Activated gamma-delta T cell treated with Interleukin-2 at 50 U/mL for 16 hours (primary cell): ENCODE results near the gene ACTL8.

Experiments used
- DNase-seq: peaks from one replicate; pipeline ENCODE4 v3.0.0-alpha.2; 2020

ACTL8 gene

DNA sequence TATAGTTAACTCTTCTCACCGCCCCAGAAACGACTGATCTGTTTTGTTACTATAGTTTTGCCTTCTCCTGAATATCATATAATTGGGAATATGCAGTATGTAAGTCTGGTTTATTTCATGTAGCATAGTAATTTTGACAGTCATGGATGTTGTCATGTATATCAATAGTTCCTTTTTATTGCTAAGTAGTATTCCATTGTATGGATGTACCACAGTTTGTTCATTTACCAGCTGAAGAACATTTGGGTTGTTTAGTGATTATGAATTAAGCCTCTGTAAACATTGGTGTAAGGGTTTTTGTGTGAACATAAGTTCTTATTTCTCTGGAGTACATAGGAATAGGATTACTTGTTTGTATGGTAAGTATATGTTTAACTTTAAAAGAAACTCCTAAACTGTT is 55.5 kb downstream of the ACTL8 start:
- DNase-seq: no peak

DNA sequence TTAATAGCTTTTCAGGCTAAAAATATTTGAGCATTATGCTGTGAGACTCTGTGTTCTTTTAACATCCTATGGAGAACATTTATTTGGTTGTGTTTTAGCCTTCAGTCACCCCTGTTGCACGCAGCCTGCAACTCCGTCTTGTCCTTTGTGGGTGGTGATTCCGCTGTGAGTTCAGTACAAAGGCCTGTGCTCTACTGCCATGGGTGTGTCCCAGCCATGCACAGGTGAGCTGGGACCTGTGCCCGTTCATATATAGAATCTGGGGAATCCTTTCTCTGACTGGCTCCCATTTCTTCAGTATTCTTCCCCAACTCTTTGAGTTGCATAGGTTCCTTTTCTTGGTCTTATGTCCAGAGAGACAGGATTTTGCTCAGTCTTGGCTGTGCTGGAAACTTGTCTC is 61.4 kb downstream of the ACTL8 start:
- no peak for DNase-seq

DNA sequence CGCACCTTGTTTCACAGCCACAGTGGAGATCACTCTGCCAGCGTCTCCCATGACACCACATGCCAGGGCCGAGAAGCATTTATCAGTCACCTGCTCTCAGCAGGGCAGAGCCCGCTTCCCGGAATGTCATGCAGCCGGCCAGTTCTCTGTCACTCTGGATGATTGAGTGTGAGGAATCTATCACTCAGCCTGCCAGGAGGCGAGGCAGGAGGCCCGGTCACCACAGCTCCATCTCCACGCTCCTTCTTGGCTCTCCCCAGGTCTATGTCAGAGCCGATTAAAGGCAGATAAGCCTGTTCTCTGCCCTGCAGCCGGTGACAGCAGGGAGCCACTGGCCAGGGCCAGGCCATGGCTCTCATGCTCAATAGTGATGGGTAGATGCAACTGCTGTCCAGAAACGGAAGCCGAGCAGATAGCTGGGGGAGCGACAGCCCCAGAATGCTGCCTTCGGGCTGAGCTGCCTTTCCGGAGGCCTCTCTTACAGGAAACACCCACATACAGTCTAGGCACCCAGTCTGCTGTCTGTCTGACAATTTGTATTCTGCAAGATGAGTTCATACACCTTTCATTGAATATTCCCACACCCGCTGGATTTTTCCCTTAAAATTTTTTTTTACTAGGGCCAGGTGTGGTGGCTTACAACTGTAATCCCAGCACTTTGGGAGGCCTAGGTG is 64.1 kb downstream of the ACTL8 start:
- DNase-seq: no peak

DNA sequence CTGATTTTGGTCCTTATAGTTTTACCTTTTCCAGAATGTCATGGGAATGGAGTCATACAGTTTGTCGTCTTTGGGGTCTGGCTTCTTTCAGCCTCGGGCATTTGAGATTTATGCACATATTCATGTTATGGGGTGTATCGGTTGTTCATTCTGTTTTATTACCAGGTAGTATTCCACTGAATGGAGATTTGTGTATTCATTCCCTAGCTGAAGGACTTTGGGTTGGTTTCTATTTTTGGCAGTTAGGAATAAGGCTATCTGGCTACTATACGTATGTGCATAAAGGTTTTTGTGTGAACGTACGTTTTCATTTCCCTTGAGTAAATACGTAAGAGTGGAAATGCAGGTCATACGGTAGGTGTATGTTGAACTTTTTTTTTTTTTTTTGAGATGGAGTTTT is 65.1 kb downstream of the ACTL8 start:
- no peak for DNase-seq

DNA sequence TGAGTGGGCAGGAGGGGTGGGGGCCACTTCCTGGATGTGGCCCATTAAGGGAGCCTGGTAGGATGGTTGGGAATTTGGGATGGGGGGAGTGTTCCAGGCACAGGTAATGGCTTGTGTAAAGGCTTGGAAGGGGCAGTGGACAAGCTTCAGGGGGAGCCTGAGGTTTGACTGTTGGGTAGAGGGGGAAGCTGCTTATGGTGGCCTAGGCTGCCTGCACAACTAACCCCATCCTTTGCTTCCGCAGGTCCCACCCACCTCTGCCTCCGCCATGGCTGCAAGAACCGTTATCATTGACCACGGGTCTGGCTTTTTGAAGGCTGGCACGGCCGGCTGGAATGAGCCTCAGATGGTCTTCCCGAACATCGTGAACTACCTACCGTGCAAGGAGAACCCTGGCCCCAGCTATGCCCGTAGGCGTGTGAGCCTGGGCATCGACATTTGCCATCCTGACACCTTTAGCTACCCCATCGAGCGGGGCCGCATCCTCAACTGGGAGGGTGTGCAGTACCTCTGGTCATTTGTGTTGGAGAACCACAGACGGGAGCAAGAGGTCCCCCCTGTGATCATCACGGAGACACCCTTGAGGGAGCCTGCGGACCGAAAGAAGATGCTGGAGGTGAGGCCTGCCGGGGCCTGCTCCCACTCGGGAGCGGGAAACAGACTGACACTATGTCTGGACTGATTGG is 67.8 kb downstream of the ACTL8 start:
- no peak for DNase-seq

DNA sequence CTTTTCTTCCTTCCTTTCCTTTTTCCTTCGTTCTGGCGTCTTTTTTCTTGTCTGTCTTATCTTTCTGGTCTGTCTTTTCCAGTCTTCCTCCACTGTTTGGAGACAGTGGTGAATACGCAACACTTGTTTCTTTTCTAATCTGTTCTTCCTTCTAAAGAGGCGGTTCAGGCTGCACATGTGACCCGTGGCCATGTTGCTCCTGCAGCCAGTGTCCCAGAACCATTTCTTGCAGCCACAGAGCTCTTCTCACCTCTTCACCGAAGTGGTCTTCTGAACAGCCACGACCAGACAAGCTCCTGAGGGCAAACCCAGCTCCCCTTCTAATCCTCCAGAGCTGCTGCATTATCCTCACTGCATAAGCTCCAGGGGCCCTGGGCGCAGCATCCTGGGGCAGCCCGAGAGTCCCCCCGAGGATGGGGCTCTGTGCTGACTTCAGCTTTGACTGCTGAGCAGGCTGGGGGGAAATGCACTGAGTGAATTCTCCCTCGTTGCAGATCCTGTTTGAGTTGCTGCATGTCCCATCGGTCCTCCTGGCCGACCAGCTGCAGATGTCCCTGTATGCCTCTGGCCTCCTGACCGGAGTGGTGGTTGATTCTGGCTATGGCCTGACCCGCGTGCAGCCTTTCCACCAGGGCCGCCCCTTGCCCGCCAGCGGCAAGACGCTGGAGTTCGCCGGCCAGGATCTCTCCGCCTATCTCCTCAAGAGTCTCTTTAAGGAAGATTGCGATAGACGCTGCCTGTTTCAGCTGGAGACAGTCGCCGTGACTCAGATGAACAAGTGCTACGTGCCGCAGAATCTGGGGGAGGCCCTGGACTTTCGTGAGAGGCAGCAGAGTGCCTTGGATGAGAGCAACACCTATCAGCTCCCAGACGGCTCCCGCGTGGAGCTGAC is 70.4 kb downstream of the ACTL8 start:
- DNase-seq: no peak

DNA sequence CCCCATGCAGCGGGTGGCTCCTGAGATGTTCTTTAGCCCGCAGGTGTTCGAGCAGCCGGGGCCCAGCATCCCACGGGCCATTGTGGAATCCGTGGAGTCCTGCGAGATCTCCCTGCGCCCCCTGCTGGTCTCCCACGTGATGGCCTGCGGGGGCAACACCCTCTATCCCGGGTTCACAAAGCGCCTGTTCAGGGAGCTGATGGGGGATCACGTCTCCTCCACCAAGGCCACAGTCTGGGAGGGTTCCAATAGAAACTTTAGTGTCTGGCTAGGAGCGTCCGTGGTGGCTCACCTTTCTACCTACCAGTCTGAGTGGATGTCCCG is 71.0 kb downstream of the ACTL8 start:
- no peak for DNase-seq

DNA sequence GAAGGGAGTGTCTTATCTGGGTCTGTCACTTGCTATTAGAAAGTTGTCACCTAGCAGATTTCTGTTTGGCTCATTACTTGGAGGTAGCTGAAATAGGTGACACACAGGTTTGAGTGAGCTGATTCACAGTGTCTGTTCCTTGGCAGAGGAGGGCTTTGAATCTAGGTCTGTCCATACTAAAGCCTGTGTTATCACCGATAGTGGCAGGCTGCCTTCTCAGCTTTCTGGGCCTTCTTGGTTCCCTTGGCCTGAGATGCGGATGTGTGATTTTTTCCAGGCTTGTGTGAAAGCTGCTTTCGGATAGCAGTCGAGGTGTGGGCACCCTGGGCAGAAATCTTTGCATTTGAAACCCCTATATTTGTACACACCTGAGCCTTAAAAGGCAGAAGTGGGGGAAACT is 73.9 kb downstream of the ACTL8 start:
- DNase-seq: no peak

DNA sequence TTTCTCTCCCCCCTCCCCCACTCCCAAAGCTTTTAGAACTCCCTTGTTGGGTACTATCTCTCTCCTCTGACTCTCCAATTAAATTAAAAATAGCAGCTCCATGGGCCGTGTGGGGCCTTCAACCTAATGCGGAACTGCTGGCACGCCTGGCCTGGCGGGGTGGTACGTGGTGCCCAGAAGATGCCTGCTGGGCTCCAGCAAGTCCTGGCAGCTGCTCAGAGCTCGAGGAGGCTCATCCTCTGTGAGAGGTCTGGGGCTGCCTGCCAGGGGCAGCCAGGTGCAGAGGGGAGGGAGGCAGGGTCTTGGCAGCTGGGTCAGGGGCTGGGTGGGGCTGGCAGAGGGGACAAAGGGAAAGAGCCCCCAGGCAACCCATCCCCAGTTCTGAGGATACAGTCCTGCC is 74.4 kb downstream of the ACTL8 start:
- DNase-seq: no peak

DNA sequence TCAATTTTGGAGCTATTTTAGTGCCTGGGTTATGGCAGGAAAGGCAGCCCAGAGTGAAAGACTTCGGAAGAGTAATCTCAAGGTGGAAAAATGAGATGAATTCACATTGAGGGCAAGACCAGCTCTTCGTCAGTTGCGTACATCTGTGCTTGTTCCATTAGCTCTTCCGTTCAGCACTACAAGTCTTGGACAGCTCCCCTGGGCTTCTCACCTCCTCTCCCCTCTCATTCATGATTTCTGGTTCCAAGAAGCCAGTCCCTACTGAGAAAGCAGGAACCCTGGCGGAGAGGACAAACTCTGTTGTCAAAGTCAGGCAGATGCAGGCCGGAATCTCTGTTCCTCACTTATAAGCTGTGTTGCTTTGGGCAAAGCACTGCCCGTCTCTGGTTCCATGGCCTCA is 76.5 kb downstream of the ACTL8 start:
- DNase-seq: no peak

DNA sequence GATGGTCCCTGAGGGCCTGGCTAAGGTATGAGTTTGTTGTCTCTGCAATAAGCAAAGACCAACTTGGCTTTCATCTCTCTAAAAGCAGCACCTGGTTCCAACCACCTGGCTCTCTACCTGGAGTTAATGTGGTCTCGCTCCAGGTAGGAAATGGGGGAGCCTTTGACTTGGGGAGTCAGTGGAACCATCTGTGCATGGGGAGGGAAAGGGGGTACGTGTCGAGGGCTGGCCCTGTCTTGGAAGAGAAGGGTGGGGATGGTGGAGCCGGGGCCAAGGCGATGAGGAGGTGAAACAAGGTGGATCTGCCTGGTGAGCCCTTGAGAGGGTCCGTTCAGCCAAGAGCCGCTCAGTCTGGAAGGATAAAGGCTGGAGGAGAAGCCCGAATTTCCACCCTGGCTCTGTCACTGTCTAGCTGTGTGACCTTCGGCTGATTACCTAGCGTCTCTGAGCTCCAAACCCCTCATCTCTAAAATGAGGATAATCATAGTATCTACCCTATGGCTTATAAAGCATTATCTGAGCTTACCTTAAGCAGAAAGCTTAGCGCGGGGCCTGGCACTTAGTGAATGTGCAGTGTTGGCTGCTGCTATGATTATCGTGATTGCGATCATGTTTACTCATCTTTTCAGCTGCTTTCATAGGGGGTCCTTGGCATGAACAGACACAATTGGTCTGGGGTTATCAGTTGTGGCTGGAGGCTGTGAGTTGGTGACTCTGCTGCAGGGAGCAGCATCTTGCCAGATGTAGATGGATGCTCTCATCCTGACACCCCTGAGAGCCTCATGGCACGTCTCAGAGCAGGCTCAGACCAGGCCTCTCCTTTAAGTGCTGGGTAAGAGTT is 78.7 kb downstream of the ACTL8 start:
- DNase-seq: no peak

DNA sequence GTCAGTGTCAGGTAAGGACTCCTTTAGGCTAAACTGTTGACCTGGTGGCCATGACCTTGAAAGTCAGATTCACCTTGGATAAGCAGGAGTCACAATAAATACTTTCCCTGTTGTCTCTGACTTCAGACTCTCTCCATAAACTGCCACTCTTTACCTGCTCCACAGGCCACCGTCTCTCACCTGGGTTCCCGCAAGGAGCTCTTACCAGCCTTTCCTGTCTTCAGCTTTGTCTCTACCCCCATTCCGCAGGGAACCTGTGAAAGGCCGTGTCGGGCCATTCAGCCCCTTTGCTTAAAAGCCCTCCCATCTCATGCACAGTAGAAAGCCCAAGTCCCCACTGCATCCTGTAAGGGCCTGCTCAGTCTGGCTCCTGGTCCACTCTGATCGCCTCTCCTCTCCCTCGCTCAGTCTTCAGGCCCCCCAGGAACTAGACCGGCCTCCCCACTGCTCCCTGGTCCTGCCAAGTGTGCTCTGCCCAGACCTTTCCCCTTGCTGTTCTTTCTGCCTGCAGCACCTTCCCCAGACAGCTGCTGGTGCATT is 79.5 kb downstream of the ACTL8 start:
- DNase-seq: no peak

DNA sequence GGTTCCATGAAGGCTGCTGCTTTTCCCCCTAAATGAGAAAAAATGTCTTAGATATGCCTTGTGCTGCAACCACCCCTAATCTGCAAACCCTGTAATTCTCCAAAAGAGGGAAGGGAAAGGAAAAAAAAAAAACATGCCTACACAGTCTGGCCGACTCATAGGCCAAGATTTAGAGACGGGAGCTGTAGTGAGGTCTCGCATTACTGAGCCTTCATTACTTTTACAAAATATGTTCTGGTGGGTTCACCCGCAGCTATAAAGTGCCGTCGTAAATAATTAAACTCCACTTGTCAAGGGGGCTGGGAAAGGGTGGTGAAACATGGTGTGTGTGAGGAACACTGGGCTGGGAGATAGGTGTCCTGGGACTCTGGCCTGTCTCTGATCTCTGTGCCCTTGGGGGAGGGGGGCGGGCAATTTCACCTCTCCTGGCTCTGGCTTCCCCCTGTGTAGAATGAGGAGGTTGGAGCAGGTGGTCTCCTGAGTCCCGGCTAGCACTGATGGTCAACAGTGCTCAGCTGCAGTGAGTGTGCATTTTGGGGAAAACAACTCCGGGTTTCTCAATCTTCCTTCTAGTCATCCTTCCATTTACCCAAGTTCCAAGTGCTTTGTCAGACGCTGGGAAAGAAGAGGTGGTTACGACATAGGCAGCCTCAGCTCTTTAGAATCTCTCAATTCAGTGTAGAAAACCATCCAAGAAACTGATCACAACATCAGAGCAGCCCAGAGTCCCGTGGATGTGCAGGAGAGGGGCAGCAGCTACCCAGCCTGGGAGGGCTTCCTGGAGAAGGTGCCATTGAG is 82.3 kb downstream of the ACTL8 start:
- no peak for DNase-seq

DNA sequence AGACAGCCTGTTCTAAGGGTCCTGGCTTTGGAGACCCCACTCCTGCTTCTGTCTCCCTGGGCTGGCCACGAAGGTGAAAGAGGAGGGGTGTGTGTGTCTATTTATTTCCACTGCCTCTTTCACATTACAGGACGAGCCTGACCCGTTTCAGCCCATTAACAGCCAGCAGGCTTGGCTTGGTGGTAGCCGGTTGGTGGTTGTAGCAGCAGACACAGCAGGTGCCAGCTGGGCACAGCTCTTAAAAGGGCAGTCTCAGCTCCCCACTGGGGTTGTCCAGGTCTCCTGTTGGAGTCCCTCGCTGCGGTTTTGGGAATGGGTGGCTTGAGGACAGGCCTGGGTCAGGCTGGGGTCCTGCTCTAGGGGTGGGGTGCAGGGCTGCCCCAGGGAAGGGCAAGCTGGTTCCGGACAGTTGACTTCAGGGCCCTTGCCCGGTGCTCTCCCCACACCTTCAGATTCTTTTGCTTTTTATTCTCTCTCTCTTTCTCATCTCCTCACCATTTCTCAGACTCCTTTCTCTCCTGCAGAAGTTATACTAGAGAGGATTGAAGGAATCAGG is 84.6 kb downstream of the ACTL8 start:
- DNase-seq: no peak

DNA sequence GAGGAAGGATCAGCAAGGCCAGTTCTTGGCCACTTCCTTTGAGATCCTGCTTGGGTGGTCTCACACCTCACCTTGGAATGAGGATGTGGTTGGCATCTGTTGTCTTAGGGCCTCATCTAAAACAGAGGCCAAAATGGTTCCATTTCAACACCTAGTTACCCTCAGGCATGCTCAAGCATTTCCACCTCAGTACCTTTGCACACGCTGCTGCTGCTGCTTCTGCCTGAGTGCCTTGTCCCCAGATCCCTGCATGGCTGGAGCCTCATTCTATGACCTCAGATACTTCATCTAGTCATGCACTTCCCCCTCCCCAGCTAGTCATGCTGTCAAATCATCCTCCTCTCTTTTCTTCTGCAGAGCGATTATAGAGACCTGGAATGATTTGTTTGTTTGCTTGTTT is 86.8 kb downstream of the ACTL8 start:
- DNase-seq: no peak

DNA sequence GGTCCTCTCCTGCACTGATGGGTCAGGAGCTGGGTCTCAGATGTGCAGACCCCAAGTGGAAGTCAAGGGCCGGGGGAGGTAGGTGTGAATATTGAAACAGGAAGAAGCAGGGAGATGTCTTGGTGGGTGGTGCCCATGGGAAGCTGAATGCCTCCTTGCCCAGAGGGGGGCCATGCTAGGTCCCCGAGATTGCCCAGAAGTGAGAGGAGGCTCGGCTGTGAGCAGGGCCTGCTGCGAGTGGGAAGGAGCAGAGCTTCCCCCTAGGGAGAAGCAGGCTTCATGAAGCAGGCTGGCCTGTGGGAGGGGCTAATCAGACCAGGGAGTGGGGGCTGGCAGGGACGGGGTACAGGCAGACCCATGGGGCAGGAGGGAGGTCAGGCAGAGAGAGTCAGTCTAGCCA is 87.6 kb downstream of the ACTL8 start:
- DNase-seq: no peak

DNA sequence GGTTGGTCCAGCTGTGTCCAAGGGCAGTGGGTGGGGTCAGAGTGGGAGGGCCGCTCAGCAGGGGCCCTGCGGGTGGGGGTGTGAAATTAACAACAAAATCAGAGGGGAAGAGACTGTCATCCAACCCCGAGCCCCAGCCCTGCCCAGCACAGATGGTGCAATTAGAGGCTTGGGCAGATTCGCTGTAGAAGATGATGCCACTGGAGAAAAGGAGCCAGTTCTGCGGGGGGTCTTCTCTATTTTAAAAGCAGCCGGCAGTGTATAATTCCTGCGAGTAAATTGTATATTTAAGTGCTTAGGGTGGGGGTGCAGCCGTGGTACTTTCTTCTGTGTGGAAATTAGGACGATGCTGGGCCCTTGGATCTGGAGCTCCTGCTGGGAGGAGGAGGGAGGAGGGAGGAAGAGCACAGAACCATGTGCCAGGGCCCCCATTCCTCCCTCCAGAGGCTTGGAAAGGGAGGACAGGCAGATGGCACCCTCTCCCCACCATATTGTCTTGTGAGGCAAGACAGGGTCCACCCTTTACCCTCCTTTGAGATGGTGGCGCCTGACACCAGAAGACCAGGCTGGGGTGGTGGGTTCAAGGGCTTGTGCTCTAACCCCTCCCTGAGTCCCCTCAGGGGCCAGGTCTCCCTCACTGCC is 89.2 kb downstream of the ACTL8 start:
- no peak for DNase-seq

DNA sequence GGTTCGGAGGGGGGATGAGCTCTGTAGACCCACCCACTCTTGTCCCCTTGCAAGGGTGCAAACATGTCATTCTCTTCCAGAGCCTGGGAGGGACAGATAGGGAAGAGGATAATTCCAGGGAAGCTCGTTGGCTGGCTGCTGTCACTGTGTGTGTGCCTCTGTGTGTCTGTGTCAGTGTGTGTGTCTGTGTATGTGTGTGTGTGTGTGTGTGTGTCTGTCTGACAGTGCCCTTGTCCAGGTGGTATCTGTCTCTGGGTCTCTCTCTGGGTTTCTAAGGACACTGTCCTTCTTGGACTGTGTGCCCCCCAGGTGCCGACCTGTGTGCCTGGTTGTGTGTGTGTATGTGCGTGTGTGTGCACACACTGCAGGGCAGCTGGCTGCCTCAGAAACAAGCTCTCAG is 90.5 kb downstream of the ACTL8 start:
- DNase-seq: no peak

DNA sequence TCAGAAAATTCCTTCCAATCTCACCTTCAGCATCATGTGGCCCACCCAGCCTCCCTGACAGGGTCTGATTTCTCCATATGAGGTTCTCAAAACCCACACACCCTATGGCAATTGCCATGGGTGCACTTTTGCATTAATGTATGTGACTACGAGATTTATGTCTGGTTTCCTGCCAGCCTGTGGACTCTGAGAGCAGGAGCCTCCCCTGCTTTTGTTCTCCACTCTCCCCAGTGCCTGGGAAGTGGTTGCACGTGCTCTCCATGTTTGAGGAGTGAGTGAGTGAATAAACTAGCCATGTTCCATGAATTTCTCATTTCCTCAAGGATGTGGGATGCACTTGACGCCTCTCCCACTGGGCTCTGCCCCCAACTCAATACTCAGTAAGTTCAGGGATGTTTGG is 91.2 kb downstream of the ACTL8 start:
- no peak for DNase-seq

DNA sequence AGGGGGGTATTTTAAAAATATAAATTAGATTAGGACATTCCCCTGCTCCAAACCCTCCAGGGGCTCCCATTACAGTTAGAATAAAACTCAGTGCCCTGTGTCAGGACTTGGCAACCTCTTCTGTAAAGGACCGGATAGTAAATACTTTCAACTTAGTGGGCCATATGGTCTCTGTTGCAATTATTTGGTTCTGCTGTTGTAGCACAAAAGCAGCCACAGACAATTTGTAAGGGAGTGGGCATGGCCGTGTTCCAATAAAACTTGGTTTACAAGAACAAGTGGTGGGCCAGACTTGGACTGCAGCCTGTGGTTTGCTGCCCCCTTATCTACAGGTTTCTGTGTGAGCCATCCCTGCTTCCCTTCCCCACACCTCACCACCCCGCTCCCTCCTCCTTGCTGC is 92.0 kb downstream of the ACTL8 start:
- no peak for DNase-seq

DNA sequence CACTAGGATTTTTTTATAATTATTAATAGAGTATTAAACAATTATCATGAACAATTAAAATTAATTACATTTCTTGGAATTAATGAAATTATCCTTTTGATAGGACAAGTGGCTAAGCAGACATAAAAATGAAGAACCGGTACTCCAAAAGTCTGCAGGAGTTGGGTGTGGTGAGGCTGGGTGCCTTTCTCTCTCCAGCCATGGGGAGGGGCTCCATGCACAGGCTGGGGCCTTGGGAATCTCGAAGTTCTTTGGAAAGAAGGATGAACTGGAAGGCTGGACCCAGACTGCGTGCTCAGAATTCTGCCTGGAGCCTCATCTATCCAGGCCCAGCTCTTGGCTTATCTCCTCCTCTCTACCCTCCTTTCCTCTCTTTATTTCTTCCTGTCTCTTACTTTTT is 94.1 kb downstream of the ACTL8 start:
- no peak for DNase-seq
